Body of pancreas (tissue), 4 donors: ENCODE results near the gene GNB1. TPM values are rescaled to one million over a fixed set of nuclear protein-coding genes. Genes with fewer than 3 reads are reported as not detected.

Source experiments
- ATAC-seq: fragments of 150-250 bp; one replicate; pipeline ENCODE4 v1.9.1; 2016
- DNase-seq, 4 donors: peaks; one replicate each; pipeline ENCODE4 v3.0.0-alpha.2; 2019
- H3K27ac ChIP-seq, 4 donors: fragments of 200-600 bp; sonication (generic); 1 replicate in 3 of 4; 2 replicates in 1 of 4; pipeline versions ENCODE4 v1.5.1 to v1.6.1; 2016 to 2019; ENCODE audit warnings: mild to moderate bottlenecking in 1 of 4, mixed read lengths in 1 of 4, moderate library complexity in 1 of 4
- H3K27me3 ChIP-seq, 2 donors: fragments of 200-600 bp; sonication (generic); one replicate each; pipeline ENCODE4 v1.6.0; 2016; ENCODE audit warnings: mild to moderate bottlenecking in 1 of 2
- H3K36me3 ChIP-seq, 2 donors: fragments of 200-600 bp; sonication (generic); replicated peaks in 1 of 2; 2 replicates each; pipeline ENCODE4 v1.5.1; 2016; ENCODE audit warnings: low read depth in 2 of 2; ENCODE audit not compliant: insufficient read depth in 1 of 2
- H3K4me1 ChIP-seq: fragments of 200-600 bp; sonication (generic); one replicate; pipeline ENCODE4 v1.6.0; 2016
- H3K4me3 ChIP-seq, 2 donors: fragments of 200-600 bp; sonication (generic); 1 replicate in 1 of 2; 2 replicates in 1 of 2; pipeline ENCODE4 v1.5.1; 2016 to 2019
- H3K9me3 ChIP-seq, 3 donors: fragments of 200-600 bp; sonication (generic); 1 replicate in 2 of 3; 2 replicates in 1 of 3; pipeline ENCODE4 v1.5.1; 2016
- CTCF ChIP-seq, 7 experiments: fragments of 450-650 bp in 4 of 7; fragments of 200-600 bp in 3 of 7; sonication (generic) in 3 of 7; IDR thresholded peaks; one replicate each; pipeline ENCODE4 v1.5.1; 2016 to 2019; ENCODE audit warnings: antibody characterized with exemption in 7 of 7
- POLR2A ChIP-seq, 3 donors: fragments of 450-650 bp; IDR thresholded peaks; one replicate each; pipeline ENCODE4 v1.6.1; 2016; ENCODE audit warnings: antibody characterized with exemption in 3 of 3, mild to moderate bottlenecking in 2 of 3
- WGBS, 2 donors: methylation state at CpG; one replicate each; pipeline ENCODE4 v1.1.5; 2017; 5-methylcytosine and 5-hydroxymethylcytosine counted together
- intact Hi-C: fragments of 100-400 bp; cut with DNase I; formaldehyde crosslinking; loops from one replicate; pipeline ENCODE4 v1.15.1; 2023
- total RNA-seq, 2 donors: library from RNA; depleted of rRNA; stranded (reverse); fragments of >200 nt; gene quantifications; one replicate each; pipeline ENCODE4 v1.1.0, GENCODE V29; 2016

The GNB1 gene
- total RNA-seq, 2 donors from 2014 or later, result 71.3 to 79.1 TPM

DNA sequence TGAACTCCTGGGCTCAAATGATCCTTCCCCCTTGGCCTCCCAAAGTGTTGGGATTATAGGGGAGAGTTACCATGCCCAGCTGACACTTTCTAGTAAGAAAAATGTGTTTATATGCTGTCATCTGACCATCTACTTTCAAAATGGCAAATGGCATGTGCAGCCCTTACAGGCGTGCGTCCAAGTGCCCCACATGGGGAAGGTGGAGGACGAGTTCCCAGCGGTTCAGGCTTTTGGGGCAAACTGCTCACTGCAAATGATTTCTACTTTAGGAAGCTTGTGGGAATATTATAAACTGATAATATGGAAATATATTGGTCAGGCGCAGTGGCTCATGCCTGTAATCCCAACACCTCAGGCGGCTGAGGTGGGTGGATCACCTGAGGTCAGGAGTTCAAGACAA lies 71.1 kb downstream of the GNB1 start:
- intact Hi-C loops, result no loop called here
- Histone ChIP-seq H3K27me3 (no peaks in the 10 kb centered on the region), H3K27ac (no peak overlapping the region), H3K9me3 (no peaks in the 10 kb centered on the region), H3K4me3 (no peak overlapping the region), H3K36me3 (peaks cover 0 to 13% of the 10 kb centered on the region in 2 donors), H3K4me1 (no peaks in the 10 kb centered on the region)
- DNase-seq, result no peak
- TF ChIP-seq POLR2A (IDR thresholded peaks at IDR 0.05) (no peak), CTCF (IDR thresholded peaks at IDR 0.05) (no peak)
- ATAC-seq, result no peak
- WGBS, 2 donors, result 98% methylated on average over 4 to 6 of the region's 6 CpGs

DNA sequence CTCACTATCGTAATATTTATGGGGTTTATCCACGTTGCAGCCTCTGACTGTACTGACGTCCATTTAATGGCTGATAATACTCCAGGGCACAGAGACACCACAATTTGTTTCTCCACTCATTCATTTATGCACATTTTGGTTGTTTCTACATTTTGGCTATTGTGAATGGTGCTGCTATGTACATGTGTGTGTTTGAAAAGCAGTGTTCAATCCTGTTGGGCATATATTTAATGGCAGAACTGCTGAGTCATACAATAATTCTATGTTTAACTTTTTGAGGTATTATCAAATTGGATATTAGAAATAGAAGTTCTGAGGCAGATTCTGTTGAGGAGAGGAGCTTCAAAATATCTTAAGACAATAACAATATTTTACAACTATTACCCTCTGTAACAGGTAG lies 73.7 kb downstream of the GNB1 start:
- Histone ChIP-seq H3K27ac (no peak overlapping the region), H3K27me3 (no peaks in the 10 kb centered on the region), H3K36me3 (peaks cover 0 to 16% of the 10 kb centered on the region in 2 donors), H3K4me3 (no peak overlapping the region), H3K4me1 (no peaks in the 10 kb centered on the region), H3K9me3 (no peaks in the 10 kb centered on the region)
- DNase-seq, result no peak
- 81 to 85% methylated on average over 3 of the region's 3 CpGs for WGBS, 2 donors
- ATAC-seq, result no peak
- TF ChIP-seq CTCF (IDR thresholded peaks at IDR 0.05) (no peak), POLR2A (IDR thresholded peaks at IDR 0.05) (no peak)
- intact Hi-C loops, result no loop called here

- Histone ChIP-seq H3K4me1 (no peaks in the 10 kb centered on the region), H3K36me3 (peaks cover 0 to 13% of the 10 kb centered on the region in 2 donors), H3K4me3 (no peak overlapping the region), H3K27ac (no peak overlapping the region), H3K27me3 (no peaks in the 10 kb centered on the region), H3K9me3 (no peaks in the 10 kb centered on the region)
- no peak for DNase-seq
- TF ChIP-seq POLR2A (IDR thresholded peaks at IDR 0.05) (no peak), CTCF (IDR thresholded peaks at IDR 0.05) (no peak)
- intact Hi-C loops, result no loop called here
- no peak for ATAC-seq
- 85 to 91% methylated on average over 14 of the region's 14 CpGs for WGBS, 2 donors
Measured at GRCh38 chr1:1815606-1816281, 75.1 kb downstream of the GNB1 start.

- H3K9me3 ChIP-seq, result no peaks in the 10 kb centered on the region
- no peak for ATAC-seq
- no peak for DNase-seq
- H3K27ac ChIP-seq, result no peak overlapping the region
- H3K36me3 ChIP-seq, result peaks cover 9 to 13% of the 10 kb centered on the region in 2 donors
- no peaks in the 10 kb centered on the region for H3K27me3 ChIP-seq
- H3K4me3 ChIP-seq, result no peak overlapping the region
- no peak for TF ChIP-seq CTCF (IDR thresholded peaks at IDR 0.05)
- no peak for TF ChIP-seq POLR2A (IDR thresholded peaks at IDR 0.05)
- intact Hi-C loops, result no loop called here
- 85 to 94% methylated on average over 6 of the region's 6 CpGs for WGBS, 2 donors
- H3K4me1 ChIP-seq, result no peaks in the 10 kb centered on the region
Measured at GRCh38 chr1:1809489-1809888, 81.4 kb downstream of the GNB1 start.

GRCh38 chr1:1808206-1808605 lies 82.7 kb downstream of the GNB1 start:
- Histone ChIP-seq H3K4me1 (no peaks in the 10 kb centered on the region), H3K27me3 (no peaks in the 10 kb centered on the region), H3K36me3 (peaks cover 9 to 16% of the 10 kb centered on the region in 2 donors), H3K9me3 (no peaks in the 10 kb centered on the region), H3K27ac (no peak overlapping the region), H3K4me3 (no peak overlapping the region)
- WGBS, 2 donors, result 95 to 97% methylated on average over 10 of the region's 10 CpGs
- intact Hi-C loops, result no loop called here
- DNase-seq (no peak), ATAC-seq (no peak)
- TF ChIP-seq POLR2A (IDR thresholded peaks at IDR 0.05), result no peak
- TF ChIP-seq CTCF (IDR thresholded peaks at IDR 0.05), result no peak
